Loucy (cell line): ENCODE data around the gene AQP12B.

ENCODE experiments used
- H2AFZ ChIP-seq: fragments of 200-600 bp; sonication (generic); 2 replicates; pipeline ENCODE4 v1.6.0; 2016; ENCODE audit warnings: antibody characterized with exemption, mild to moderate bottlenecking, low read length, moderate library complexity
- H3F3A ChIP-seq: fragments of 200-600 bp; 2 replicates; pipeline ENCODE4 v1.6.0; 2016; ENCODE audit warnings: antibody characterized with exemption, low read depth, mild to moderate bottlenecking
- H3K27me3 ChIP-seq: fragments of 200-600 bp; sonication (generic); 2 replicates; pipeline ENCODE4 v1.6.1; 2014; ENCODE audit warnings: low read length, mild to moderate bottlenecking; ENCODE audit not compliant: insufficient read depth, poor library complexity, severe bottlenecking
- H3K36me3 ChIP-seq: fragments of 200-600 bp; sonication (generic); 2 replicates; pipeline ENCODE4 v1.6.1; 2016; ENCODE audit warnings: low read length; ENCODE audit not compliant: insufficient read depth
- H3K4me1 ChIP-seq: fragments of 200-600 bp; sonication (generic); 2 replicates; pipeline ENCODE4 v1.5.1; 2014; ENCODE audit warnings: low read length, mild to moderate bottlenecking; ENCODE audit not compliant: insufficient read depth, poor library complexity, severe bottlenecking
- H3K4me2 ChIP-seq: fragments of 200-600 bp; sonication (generic); 2 replicates; pipeline ENCODE4 v1.6.0; 2014; ENCODE audit warnings: antibody characterized with exemption, low read length, low read depth, mild to moderate bottlenecking; ENCODE audit not compliant: poor library complexity, severe bottlenecking
- H3K4me3 ChIP-seq: fragments of 200-600 bp; sonication (generic); 2 replicates; pipeline ENCODE4 v1.5.1; 2014; ENCODE audit warnings: low read length, mild to moderate bottlenecking, mixed read lengths; ENCODE audit not compliant: poor library complexity, severe bottlenecking
- H3K79me2 ChIP-seq: fragments of 200-600 bp; sonication (generic); 2 replicates; pipeline ENCODE4 v1.6.1; 2014; ENCODE audit warnings: low read length; ENCODE audit not compliant: insufficient read depth
- H3K9ac ChIP-seq: fragments of 200-600 bp; sonication (generic); 2 replicates; pipeline ENCODE4 v1.6.0; 2014; ENCODE audit warnings: mild to moderate bottlenecking, low read depth, low read length, moderate library complexity; ENCODE audit not compliant: poor library complexity, severe bottlenecking
- H3K9me2 ChIP-seq: fragments of 200-600 bp; sonication (generic); replicated peaks from 2 replicates; pipeline ENCODE4 v1.6.1; 2016; ENCODE audit warnings: low read depth, low read length, mixed read lengths
- H3K9me3 ChIP-seq: fragments of 200-600 bp; sonication (generic); 2 replicates; pipeline ENCODE4 v1.6.1; 2014; ENCODE audit warnings: mild to moderate bottlenecking, antibody characterized with exemption, low read length, low read depth; ENCODE audit not compliant: insufficient read depth
- H4K20me1 ChIP-seq: fragments of 200-600 bp; sonication (generic); 2 replicates; pipeline ENCODE4 v1.6.0; 2014; ENCODE audit warnings: antibody characterized with exemption, low read length, mild to moderate bottlenecking; ENCODE audit not compliant: insufficient read depth, poor library complexity, severe bottlenecking
- EZH2phosphoT487 ChIP-seq: fragments of 200-600 bp; IDR thresholded peaks from 2 replicates; pipeline ENCODE4 v1.6.1; 2018; ENCODE audit warnings: antibody characterized with exemption, mild to moderate bottlenecking, moderate library complexity, borderline replicate concordance
- TF ChIP-seq, protein P1 (sequence below): fragments of 200-600 bp; sonication (generic); conservative IDR thresholded peaks from 2 replicates; pipeline ENCODE4 v1.5.1; 2014; ENCODE audit warnings: mild to moderate bottlenecking, antibody characterized with exemption, low read length

The AQP12B gene

DNA sequence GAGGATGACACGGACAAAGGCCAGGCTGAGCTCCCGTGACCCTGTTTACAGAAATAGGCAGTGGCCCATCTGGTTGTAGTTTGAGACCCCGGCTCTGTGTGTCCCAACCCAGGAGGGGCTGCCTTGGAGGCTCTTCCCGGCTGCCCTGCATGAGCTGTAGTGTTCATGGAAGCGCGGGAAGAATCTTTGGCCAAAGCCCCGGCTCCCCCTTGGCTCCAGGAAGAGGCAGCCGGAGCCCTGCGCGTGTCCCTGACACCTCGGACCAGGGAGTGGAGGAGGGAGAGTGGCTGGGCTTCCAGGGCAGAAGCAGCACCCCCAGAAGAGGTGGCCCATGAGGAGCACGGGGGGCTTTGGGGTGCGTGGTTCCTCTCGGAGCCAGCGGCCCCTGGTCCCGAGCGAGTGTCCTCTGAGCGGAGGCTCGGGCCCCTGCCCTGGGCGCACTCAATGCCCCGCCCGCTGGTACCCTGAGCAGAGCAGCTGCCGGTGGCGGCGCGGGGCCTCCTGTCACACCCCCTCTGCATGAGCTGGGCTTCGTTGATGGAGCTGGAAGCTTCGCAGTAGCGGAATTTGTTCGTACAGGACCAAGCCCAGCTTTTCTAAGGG, 35.7 kb downstream of the AQP12B start:
- Histone ChIP-seq H3K79me2 (no peaks in the 10 kb centered on the region), H3K27me3 (no peaks in the 10 kb centered on the region), H3K9ac (no peak overlapping the region), H4K20me1 (no peaks in the 10 kb centered on the region), H2AFZ (no peak overlapping the region), H3K36me3 (no peaks in the 10 kb centered on the region), H3K4me3 (no peak overlapping the region), H3K4me2 (no peak overlapping the region), H3K9me2 (no peaks in the 10 kb centered on the region), H3F3A (no peaks in the 10 kb centered on the region), H3K4me1 (no peaks in the 10 kb centered on the region), H3K9me3 (peaks cover 14% of the 10 kb centered on the region; the same call in 1 of the 2 replicates)
- TF ChIP-seq EZH2phosphoT487: no peak
- TF ChIP-seq, protein P1, sequence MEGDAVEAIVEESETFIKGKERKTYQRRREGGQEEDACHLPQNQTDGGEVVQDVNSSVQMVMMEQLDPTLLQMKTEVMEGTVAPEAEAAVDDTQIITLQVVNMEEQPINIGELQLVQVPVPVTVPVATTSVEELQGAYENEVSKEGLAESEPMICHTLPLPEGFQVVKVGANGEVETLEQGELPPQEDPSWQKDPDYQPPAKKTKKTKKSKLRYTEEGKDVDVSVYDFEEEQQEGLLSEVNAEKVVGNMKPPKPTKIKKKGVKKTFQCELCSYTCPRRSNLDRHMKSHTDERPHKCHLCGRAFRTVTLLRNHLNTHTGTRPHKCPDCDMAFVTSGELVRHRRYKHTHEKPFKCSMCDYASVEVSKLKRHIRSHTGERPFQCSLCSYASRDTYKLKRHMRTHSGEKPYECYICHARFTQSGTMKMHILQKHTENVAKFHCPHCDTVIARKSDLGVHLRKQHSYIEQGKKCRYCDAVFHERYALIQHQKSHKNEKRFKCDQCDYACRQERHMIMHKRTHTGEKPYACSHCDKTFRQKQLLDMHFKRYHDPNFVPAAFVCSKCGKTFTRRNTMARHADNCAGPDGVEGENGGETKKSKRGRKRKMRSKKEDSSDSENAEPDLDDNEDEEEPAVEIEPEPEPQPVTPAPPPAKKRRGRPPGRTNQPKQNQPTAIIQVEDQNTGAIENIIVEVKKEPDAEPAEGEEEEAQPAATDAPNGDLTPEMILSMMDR: no peak

DNA sequence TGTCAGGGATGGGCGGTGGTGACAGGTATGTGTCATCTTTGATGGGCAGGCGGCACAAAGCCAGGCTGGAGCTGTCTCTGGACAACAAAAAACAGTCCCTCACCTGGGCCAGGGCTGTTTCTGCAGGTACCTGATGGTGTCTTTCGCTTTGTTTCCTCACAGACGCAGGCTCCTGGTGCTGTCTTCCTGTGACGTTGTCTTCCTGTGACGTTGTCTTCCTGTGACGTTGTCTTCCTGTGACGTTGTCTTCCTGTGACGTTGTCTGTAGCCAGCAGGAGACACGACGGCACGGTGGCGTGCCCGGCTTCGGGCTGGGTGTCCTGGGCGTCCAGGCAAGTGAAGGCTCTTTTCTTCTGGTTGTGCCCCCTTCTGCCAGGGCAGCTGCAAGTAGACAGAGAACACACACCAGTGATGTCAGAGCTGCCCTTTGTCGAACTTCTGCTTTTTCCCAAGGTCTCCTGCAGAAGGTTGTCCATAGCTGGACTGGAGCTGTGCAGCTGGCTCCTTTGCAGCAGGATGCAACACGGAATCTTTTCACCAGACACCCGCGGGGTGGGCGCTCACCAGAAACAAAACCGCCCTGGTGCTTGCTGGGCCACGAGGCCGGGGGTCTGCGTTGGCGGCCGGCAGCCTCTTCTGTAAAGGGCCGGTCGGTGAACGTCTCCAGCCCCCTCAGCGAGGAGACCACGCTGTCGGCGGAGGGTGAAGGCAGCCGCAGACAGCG, 36.3 kb downstream of the AQP12B start:
- H3K27me3 ChIP-seq: no peaks in the 10 kb centered on the region

DNA sequence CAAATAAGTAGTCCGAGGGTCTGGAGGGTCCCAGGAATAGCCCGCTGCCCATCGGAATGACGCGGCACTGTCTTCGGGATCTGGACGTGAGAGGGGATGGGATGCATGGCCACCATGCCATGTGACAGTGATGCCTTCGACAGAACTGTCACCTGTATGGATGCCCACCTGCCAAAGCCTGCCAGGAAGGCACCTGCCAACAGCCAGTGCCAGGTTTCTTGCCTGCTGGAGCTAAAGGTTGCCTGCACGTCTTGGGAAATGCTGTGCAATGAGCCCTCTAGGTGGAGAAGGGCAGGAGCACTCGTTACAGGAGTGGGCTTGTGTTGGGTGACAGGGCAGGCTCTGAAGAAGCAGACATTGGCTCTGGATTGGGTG, 36.9 kb downstream of the AQP12B start:
- H3F3A ChIP-seq: no peaks in the 10 kb centered on the region
- H3K9ac ChIP-seq: no peak overlapping the region
- no peaks in the 10 kb centered on the region for H3K36me3 ChIP-seq
- no peaks in the 10 kb centered on the region for H3K27me3 ChIP-seq
- no peak overlapping the region for H3K4me2 ChIP-seq
- no peaks in the 10 kb centered on the region for H3K79me2 ChIP-seq
- TF ChIP-seq, protein P1: no peak
- TF ChIP-seq EZH2phosphoT487: no peak
- H4K20me1 ChIP-seq: no peaks in the 10 kb centered on the region
- peaks cover 6% of the 10 kb centered on the region; the same call in 1 of the 2 replicates for H3K9me3 ChIP-seq
- no peak overlapping the region for H2AFZ ChIP-seq
- no peak overlapping the region for H3K4me3 ChIP-seq
- no peaks in the 10 kb centered on the region for H3K9me2 ChIP-seq
- H3K4me1 ChIP-seq: no peaks in the 10 kb centered on the region

More for the DNA sequence above, 36.3 kb downstream of the AQP12B start:
- Histone ChIP-seq H3K4me2 (no peak overlapping the region), H3K79me2 (no peaks in the 10 kb centered on the region), H3K9ac (no peak overlapping the region), H3K4me1 (no peaks in the 10 kb centered on the region), H2AFZ (no peak overlapping the region), H3F3A (no peaks in the 10 kb centered on the region), H3K4me3 (no peak overlapping the region), H3K9me3 (peaks cover 9% of the 10 kb centered on the region; the same call in 1 of the 2 replicates), H4K20me1 (no peaks in the 10 kb centered on the region), H3K9me2 (no peaks in the 10 kb centered on the region), H3K36me3 (no peaks in the 10 kb centered on the region)
- no peak for TF ChIP-seq EZH2phosphoT487
- TF ChIP-seq, protein P1: no peak
